HEK293 (cell line): ENCODE results near the gene KCNK7.

Experiments
- BCL11A ChIP-seq: fragments of 450-650 bp; formaldehyde crosslinking; IDR thresholded peaks from 2 replicates; pipeline ENCODE4 v1.5.1; 2016; ENCODE audit warnings: low read depth, missing biosample characterization, missing genetic modification characterization
- EGR2 ChIP-seq: fragments of 450-650 bp; formaldehyde crosslinking; IDR thresholded peaks from 2 replicates; pipeline ENCODE4 v1.5.1; 2016; ENCODE audit warnings: low read depth, missing biosample characterization, missing genetic modification characterization
- GLIS2 ChIP-seq: fragments of 450-650 bp; formaldehyde crosslinking; IDR thresholded peaks from 2 replicates; pipeline ENCODE4 v1.5.1; 2016; ENCODE audit warnings: missing biosample characterization, missing genetic modification characterization
- MZF1 ChIP-seq: fragments of 450-650 bp; formaldehyde crosslinking; IDR thresholded peaks from 2 replicates; pipeline ENCODE4 v1.5.1; 2017; ENCODE audit warnings: missing biosample characterization, missing genetic modification characterization, borderline replicate concordance
- PRDM1 ChIP-seq: fragments of 450-650 bp; formaldehyde crosslinking; IDR thresholded peaks from 2 replicates; pipeline ENCODE4; 2016; ENCODE audit warnings: missing biosample characterization, missing genetic modification characterization
- PRDM2 ChIP-seq: fragments of 450-650 bp; formaldehyde crosslinking; IDR thresholded peaks from 2 replicates; pipeline ENCODE4 v1.5.1; 2016; ENCODE audit warnings: missing biosample characterization, missing genetic modification characterization, borderline replicate concordance
- ZBTB11 ChIP-seq: fragments of 450-650 bp; formaldehyde crosslinking; conservative IDR thresholded peaks from 2 replicates; pipeline ENCODE4 v1.5.1; 2016; ENCODE audit warnings: low read depth, missing biosample characterization, missing genetic modification characterization
- ZBTB21 ChIP-seq: fragments of 450-650 bp; formaldehyde crosslinking; IDR thresholded peaks from 2 replicates; pipeline ENCODE4 v1.5.1; 2017; ENCODE audit warnings: missing biosample characterization, missing genetic modification characterization
- ZFHX2 ChIP-seq: fragments of 450-650 bp; formaldehyde crosslinking; conservative IDR thresholded peaks from 2 replicates; pipeline ENCODE4 v1.5.1; 2016; ENCODE audit warnings: missing biosample characterization, missing genetic modification characterization
- ZFP41 ChIP-seq: fragments of 450-650 bp; formaldehyde crosslinking; IDR thresholded peaks from 2 replicates; pipeline ENCODE4 v1.5.1; 2016; ENCODE audit warnings: missing biosample characterization, missing genetic modification characterization, borderline replicate concordance
- ZNF133 ChIP-seq: fragments of 450-650 bp; formaldehyde crosslinking; IDR thresholded peaks from 2 replicates; pipeline ENCODE4 v1.5.1; 2016; ENCODE audit warnings: missing biosample characterization, missing genetic modification characterization
- ZNF140 ChIP-seq: fragments of 450-650 bp; formaldehyde crosslinking; IDR thresholded peaks from 2 replicates; pipeline ENCODE4 v1.5.1; 2016; ENCODE audit warnings: missing biosample characterization, missing genetic modification characterization
- ZNF146 ChIP-seq: fragments of 450-650 bp; formaldehyde crosslinking; IDR thresholded peaks from 2 replicates; pipeline ENCODE4 v1.5.1; 2016; ENCODE audit warnings: missing biosample characterization, missing genetic modification characterization
- ZNF169 ChIP-seq: fragments of 450-650 bp; formaldehyde crosslinking; IDR thresholded peaks from 2 replicates; pipeline ENCODE4 v1.5.1; 2016; ENCODE audit warnings: missing biosample characterization, missing genetic modification characterization
- ZNF23 ChIP-seq: fragments of 450-650 bp; formaldehyde crosslinking; IDR thresholded peaks from 2 replicates; pipeline ENCODE4 v1.5.1; 2016; ENCODE audit warnings: missing biosample characterization, missing genetic modification characterization, borderline replicate concordance
- ZNF239 ChIP-seq: fragments of 450-650 bp; formaldehyde crosslinking; IDR thresholded peaks from 2 replicates; pipeline ENCODE4 v1.5.1; 2016; ENCODE audit warnings: missing biosample characterization, missing genetic modification characterization
- ZNF341 ChIP-seq: fragments of 450-650 bp; formaldehyde crosslinking; IDR thresholded peaks from 2 replicates; pipeline ENCODE4; 2016; ENCODE audit warnings: low read depth, missing biosample characterization, missing genetic modification characterization
- ZNF362 ChIP-seq: fragments of 450-650 bp; formaldehyde crosslinking; IDR thresholded peaks from 2 replicates; pipeline ENCODE4 v1.5.1; 2016; ENCODE audit warnings: missing biosample characterization, missing genetic modification characterization
- ZNF404 ChIP-seq: fragments of 450-650 bp; formaldehyde crosslinking; IDR thresholded peaks from 2 replicates; pipeline ENCODE4 v1.5.1; 2017; ENCODE audit warnings: missing biosample characterization, missing genetic modification characterization
- ZNF513 ChIP-seq: fragments of 450-650 bp; IDR thresholded peaks from 2 replicates; pipeline ENCODE4 v1.5.1; 2018; ENCODE audit warnings: missing biosample characterization, missing genetic modification characterization
- ZNF561 ChIP-seq: fragments of 450-650 bp; IDR thresholded peaks from 2 replicates; pipeline ENCODE4 v1.5.1; 2018; ENCODE audit warnings: missing biosample characterization, missing genetic modification characterization, borderline replicate concordance
- ZNF610 ChIP-seq: fragments of 450-650 bp; formaldehyde crosslinking; IDR thresholded peaks from 2 replicates; pipeline ENCODE4 v1.5.1; 2016; ENCODE audit warnings: missing biosample characterization, missing genetic modification characterization, borderline replicate concordance
- ZNF664 ChIP-seq: fragments of 450-650 bp; formaldehyde crosslinking; IDR thresholded peaks from 2 replicates; pipeline ENCODE4 v1.5.1; 2016; ENCODE audit warnings: missing biosample characterization, missing genetic modification characterization
- ZNF704 ChIP-seq: fragments of 450-650 bp; formaldehyde crosslinking; IDR thresholded peaks from 2 replicates; pipeline ENCODE4 v1.5.1; 2016; ENCODE audit warnings: missing biosample characterization, missing genetic modification characterization
- ZSCAN30 ChIP-seq: fragments of 450-650 bp; IDR thresholded peaks from 2 replicates; pipeline ENCODE4 v1.5.1; 2018; ENCODE audit warnings: missing biosample characterization, mild to moderate bottlenecking, missing genetic modification characterization, moderate library complexity
- ZSCAN4 ChIP-seq: fragments of 450-650 bp; formaldehyde crosslinking; IDR thresholded peaks from 2 replicates; pipeline ENCODE4 v1.5.1; 2017; ENCODE audit warnings: missing biosample characterization, missing genetic modification characterization

The KCNK7 gene

GRCh38 chr11:65555693-65556231 is 39.8 kb downstream of the KCNK7 start (continued):
- no peak for TF ChIP-seq ZBTB11
- no peak for TF ChIP-seq ZNF133
- no peak for TF ChIP-seq ZNF362
- TF ChIP-seq PRDM1 (tag by site-specific recombination) = peak; percentile 38; the same call in 1 of the 2 replicates
- TF ChIP-seq ZNF239 (tag by site-specific recombination) = no peak
- no peak for TF ChIP-seq ZNF404 (tag by site-specific recombination)
- TF ChIP-seq ZSCAN4 (tag by site-specific recombination) = no peak
- no peak for TF ChIP-seq ZNF146
- TF ChIP-seq ZNF561 (tag by site-specific recombination) = no peak
- no peak for TF ChIP-seq BCL11A (tag by site-specific recombination)
- no peak for TF ChIP-seq ZNF23
- TF ChIP-seq MZF1 (tag by site-specific recombination) = no peak
- peak; percentile 51; the same call in 1 of the 2 replicates for TF ChIP-seq ZFHX2 (tag by site-specific recombination)
- no peak for TF ChIP-seq PRDM2
- peak; percentile 37 for TF ChIP-seq GLIS2 (tag by site-specific recombination)
- TF ChIP-seq ZNF341 = no peak
- no peak for TF ChIP-seq ZNF140 (tag by site-specific recombination)
- no peak for TF ChIP-seq ZBTB21 (tag by site-specific recombination)
- TF ChIP-seq ZNF610 = no peak
- no peak for TF ChIP-seq ZNF513 (tag by site-specific recombination)
- no peak for TF ChIP-seq ZNF169 (tag by site-specific recombination)
- TF ChIP-seq ZSCAN30 = no peak
- TF ChIP-seq ZNF664 (tag by site-specific recombination) = no peak
- no peak for TF ChIP-seq ZFP41
- TF ChIP-seq EGR2 = peak; percentile 48; the same call in 1 of the 2 replicates
- TF ChIP-seq ZNF704 (tag by site-specific recombination) = no peak
